Measurements from ENCODE around the gene ZNF536.

- TF ChIP-seq POLR2A (IDR thresholded peaks at IDR 0.05) (no peak), CTCF (IDR thresholded peaks at IDR 0.05) (no peak)
These were observed 48.3 kb upstream of the ZNF536 start for GRCh38 chr19:30323904-30324303.
